Progenitor cell of endocrine pancreas (in vitro differentiated cells): ENCODE measurements around the gene DIS3L2. TPM values are rescaled to one million over a fixed set of nuclear protein-coding genes. Genes with fewer than 3 reads are reported as not detected.

Source experiments
- DNase-seq: peaks from one replicate; pipeline ENCODE4 v3.0.0; 2021; ENCODE audit warnings: low spot score; ENCODE audit not compliant: unreplicated experiment
- H3K27ac Mint-ChIP-seq: 2 replicates; pipeline ENCODE4 v1.8.0; 2021; ENCODE audit warnings: mild to moderate bottlenecking, moderate library complexity, mixed read lengths
- H3K27me3 Mint-ChIP-seq: 2 replicates; pipeline ENCODE4 v1.8.0; 2021; ENCODE audit warnings: mixed read lengths
- H3K36me3 Mint-ChIP-seq: 2 replicates; pipeline ENCODE4 v1.8.0; 2022; ENCODE audit warnings: mixed read lengths; ENCODE audit not compliant: insufficient read depth
- H3K4me1 Mint-ChIP-seq: 2 replicates; pipeline ENCODE4 v1.8.0; 2021; ENCODE audit warnings: low read depth, mixed read lengths
- H3K4me3 Mint-ChIP-seq: 2 replicates; pipeline ENCODE4 v1.8.0; 2021; ENCODE audit warnings: low read depth, mild to moderate bottlenecking, moderate library complexity, mixed read lengths
- H3K9me3 Mint-ChIP-seq: 2 replicates; pipeline ENCODE4 v1.8.0; 2021; ENCODE audit warnings: low read depth, mixed read lengths
- CTCF ChIP-seq: fragments of 200-600 bp; sonication (generic); IDR thresholded peaks from one replicate; pipeline ENCODE4 v1.5.0; 2021; ENCODE audit warnings: antibody characterized with exemption, mild to moderate bottlenecking; ENCODE audit not compliant: unreplicated experiment
- total RNA-seq: library from RNA; stranded (reverse); gene quantifications from 2 replicates; pipeline ENCODE4 v1.2.1, GENCODE V29; 2021

Gene DIS3L2
- total RNA-seq, 1 donor from 2014 or later = 59.3 TPM

- no peaks in the 10 kb centered on the region for H3K4me1 Mint-ChIP-seq
- TF ChIP-seq CTCF = no peak
- no peak for DNase-seq
- no peak overlapping the region for H3K4me3 Mint-ChIP-seq
- no peak overlapping the region for H3K27ac Mint-ChIP-seq
- H3K36me3 Mint-ChIP-seq = peaks cover 3% of the 10 kb centered on the region
- H3K27me3 Mint-ChIP-seq = peaks cover 11% of the 10 kb centered on the region
- no peaks in the 10 kb centered on the region for H3K9me3 Mint-ChIP-seq
Observed at GRCh38 chr2:232345251-232345650, 383.7 kb downstream of the DIS3L2 start.

GRCh38 chr2:232347369-232347768 lies 385.9 kb downstream of the DIS3L2 start:
- Mint-ChIP-seq H3K27me3 (peaks cover 11% of the 10 kb centered on the region), H3K36me3 (no peaks in the 10 kb centered on the region), H3K9me3 (no peaks in the 10 kb centered on the region), H3K4me1 (no peaks in the 10 kb centered on the region), H3K4me3 (no peak overlapping the region), H3K27ac (no peak overlapping the region)
- TF ChIP-seq CTCF = no peak
- no peak for DNase-seq

GRCh38 chr2:232348936-232349335 lies 387.4 kb downstream of the DIS3L2 start:
- no peak for DNase-seq
- no peaks in the 10 kb centered on the region for H3K4me1 Mint-ChIP-seq
- H3K27me3 Mint-ChIP-seq = peaks cover 11% of the 10 kb centered on the region
- no peak overlapping the region for H3K27ac Mint-ChIP-seq
- H3K4me3 Mint-ChIP-seq = no peak overlapping the region
- H3K36me3 Mint-ChIP-seq = no peaks in the 10 kb centered on the region
- H3K9me3 Mint-ChIP-seq = no peaks in the 10 kb centered on the region
- TF ChIP-seq CTCF = no peak

DNA sequence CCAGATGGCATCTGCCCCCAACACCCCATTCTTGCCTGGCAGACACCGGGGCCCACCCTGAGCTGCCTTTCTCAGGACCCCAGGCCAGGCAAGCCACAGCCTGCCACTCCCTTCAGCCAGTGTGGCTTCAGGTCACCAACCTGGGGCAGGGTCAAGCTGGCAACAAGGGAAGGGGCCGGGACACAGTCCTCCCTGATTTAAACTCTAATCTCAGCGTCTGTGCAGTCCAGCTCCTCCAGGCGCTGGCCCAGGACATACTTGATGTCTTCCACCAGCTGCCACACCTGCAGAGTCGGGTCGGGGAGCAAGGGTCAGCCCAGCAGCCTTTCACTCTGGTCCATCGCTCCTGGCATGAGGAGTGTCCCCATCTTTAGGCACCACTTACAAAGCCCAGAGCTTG lies 388.0 kb downstream of the DIS3L2 start:
- peaks cover 11% of the 10 kb centered on the region for H3K27me3 Mint-ChIP-seq
- no peak for TF ChIP-seq CTCF
- no peaks in the 10 kb centered on the region for H3K36me3 Mint-ChIP-seq
- H3K27ac Mint-ChIP-seq = no peak overlapping the region
- H3K9me3 Mint-ChIP-seq = no peaks in the 10 kb centered on the region
- no peak for DNase-seq
- no peak overlapping the region for H3K4me3 Mint-ChIP-seq
- no peaks in the 10 kb centered on the region for H3K4me1 Mint-ChIP-seq

DNA sequence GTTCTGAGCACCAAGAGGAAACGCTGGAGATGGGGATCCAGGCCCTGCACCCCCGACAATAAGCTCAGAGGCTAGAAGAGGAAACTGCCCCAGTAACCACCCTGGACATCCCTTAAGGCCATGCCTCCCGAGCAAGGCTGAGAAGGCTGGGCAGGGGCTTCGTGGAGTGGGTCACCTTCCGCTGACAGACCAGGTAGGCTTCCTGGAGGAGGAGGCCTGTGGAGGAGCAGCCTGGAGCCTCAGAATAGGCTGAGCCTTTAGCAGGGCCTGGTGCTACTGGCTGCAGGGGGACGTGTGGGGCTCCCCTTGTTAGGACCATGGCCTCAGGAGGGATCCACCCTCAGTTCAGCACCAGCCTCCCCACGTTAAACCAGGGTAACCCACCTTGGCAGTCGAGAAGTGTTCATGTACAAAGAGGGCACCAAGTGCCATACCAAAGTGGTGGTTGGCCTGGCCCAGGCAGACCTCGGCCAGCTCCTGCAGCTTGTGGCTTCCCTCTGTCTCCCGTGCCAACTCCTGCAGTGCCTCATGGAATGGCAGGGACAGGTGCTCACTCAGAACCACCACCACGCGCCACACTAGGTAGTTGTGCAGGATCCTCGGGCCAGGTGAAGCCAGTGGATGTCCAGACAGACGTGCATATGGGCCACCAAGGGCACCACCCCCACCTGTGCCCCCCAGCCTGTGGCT lies 388.6 kb downstream of the DIS3L2 start:
- TF ChIP-seq CTCF = no peak
- peaks cover 11% of the 10 kb centered on the region for H3K27me3 Mint-ChIP-seq

More for the DNA sequence above, 388.6 kb downstream of the DIS3L2 start:
- no peak for DNase-seq
- H3K4me1 Mint-ChIP-seq = no peaks in the 10 kb centered on the region
- H3K36me3 Mint-ChIP-seq = no peaks in the 10 kb centered on the region
- no peak overlapping the region for H3K27ac Mint-ChIP-seq
- H3K4me3 Mint-ChIP-seq = no peak overlapping the region
- no peaks in the 10 kb centered on the region for H3K9me3 Mint-ChIP-seq
